ENCODE results near the gene RPRD1B. TPM values are rescaled to one million over a fixed set of nuclear protein-coding genes. Genes with fewer than 3 reads are reported as not detected.
"Not testable (repeated sequence)": the region's sequence is repeated elsewhere in the genome, so short reads cannot be mapped to it uniquely, and the experiment has no call there.

The RPRD1B gene
- total and polyA plus RNA-seq, 3 donors from 2014 or later, result 30.4 to 50.5 (median 41.9) TPM

DNA sequence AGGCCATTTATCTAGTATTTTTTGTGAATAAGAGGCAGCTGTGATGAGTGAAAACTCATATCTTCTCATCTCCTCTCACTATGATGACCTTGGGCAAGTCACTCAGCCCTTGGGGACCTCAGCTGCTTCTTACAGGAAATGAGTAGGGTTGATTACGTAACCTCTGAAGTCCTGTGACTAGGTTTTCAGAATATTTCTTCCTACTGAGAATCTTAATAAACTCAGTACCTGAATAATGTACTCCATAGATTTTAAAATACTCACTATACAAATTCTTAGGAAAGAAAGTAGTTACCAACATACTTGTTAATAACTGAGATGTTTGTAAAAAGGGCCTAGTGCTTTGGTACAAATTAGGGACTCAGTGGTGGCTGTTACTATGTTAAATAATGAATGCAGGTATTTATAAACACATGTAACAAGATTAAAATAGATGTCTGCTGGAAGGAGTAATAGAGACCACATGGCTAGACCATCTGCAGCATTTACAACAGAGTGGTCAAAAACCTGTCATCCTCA, 60.9 kb downstream of the RPRD1B start:
- Histone ChIP-seq H3K4me1 (peaks cover 17% of the 10 kb centered on the region), H3K4me3 (no peak overlapping the region), H3K27ac (no peak overlapping the region), H3K9me3 (no peaks in the 10 kb centered on the region), H3K36me3 (ENCODE audit: low read depth, missing control alignments) (no peaks in the 10 kb centered on the region), H3K27me3 (no peaks in the 10 kb centered on the region)
- intact Hi-C loops (cut with DNase I; ENCODE audit: low total_unique reads), result no loop called here
- DNase-seq, result no peak
- whole genome bisulfite sequencing, 2 donors, result 63 to 64% methylated on average over 1 of the region's 1 CpG
- TF ChIP-seq, protein P1, sequence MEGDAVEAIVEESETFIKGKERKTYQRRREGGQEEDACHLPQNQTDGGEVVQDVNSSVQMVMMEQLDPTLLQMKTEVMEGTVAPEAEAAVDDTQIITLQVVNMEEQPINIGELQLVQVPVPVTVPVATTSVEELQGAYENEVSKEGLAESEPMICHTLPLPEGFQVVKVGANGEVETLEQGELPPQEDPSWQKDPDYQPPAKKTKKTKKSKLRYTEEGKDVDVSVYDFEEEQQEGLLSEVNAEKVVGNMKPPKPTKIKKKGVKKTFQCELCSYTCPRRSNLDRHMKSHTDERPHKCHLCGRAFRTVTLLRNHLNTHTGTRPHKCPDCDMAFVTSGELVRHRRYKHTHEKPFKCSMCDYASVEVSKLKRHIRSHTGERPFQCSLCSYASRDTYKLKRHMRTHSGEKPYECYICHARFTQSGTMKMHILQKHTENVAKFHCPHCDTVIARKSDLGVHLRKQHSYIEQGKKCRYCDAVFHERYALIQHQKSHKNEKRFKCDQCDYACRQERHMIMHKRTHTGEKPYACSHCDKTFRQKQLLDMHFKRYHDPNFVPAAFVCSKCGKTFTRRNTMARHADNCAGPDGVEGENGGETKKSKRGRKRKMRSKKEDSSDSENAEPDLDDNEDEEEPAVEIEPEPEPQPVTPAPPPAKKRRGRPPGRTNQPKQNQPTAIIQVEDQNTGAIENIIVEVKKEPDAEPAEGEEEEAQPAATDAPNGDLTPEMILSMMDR (IDR thresholded peaks at IDR 0.05), result no peak
- no peak for TF ChIP-seq POLR2A (IDR thresholded peaks at IDR 0.05)

DNA sequence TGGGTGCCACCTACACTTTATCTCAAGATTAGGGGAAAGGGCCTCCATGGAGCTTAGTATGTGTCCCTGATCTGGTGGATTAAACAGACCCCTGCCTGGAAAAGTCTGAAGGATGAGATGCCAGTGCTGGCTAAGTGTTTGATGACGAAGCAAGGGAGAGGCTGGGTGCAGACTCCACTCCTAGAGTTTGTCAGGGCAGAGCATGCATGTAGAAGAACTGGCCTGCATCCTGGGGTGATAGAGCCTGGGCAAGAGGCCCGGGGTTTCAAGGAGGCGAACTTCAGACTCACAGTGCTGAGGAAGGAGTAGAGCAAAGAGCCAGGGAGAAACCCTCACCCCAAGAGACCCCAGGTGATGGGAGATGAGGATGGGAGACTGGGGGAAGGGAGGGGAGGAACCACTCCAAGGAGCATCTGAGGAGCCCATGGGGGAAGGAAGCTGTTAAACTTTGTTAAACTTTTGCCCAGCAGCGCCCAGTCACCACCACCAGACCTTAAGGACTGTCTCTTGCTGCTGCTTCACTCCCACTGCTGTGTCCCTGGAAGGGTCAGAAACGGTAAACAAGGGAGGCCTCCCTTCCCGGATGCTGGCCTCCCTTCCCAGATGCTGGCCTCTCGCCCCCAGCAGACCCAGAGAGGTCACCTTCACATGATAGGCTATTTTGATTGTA, 61.6 kb downstream of the RPRD1B start:
- WGBS, 2 donors, result 64 to 75% methylated on average over 5 to 7 of the region's 7 CpGs
- intact Hi-C loops (cut with DNase I; ENCODE audit: low total_unique reads), result no loop called here
- DNase-seq, result no peak
- H3K27me3 ChIP-seq, result no peaks in the 10 kb centered on the region
- H3K9me3 ChIP-seq, result no peaks in the 10 kb centered on the region
- peaks cover 17% of the 10 kb centered on the region for H3K4me1 ChIP-seq
- H3K4me3 ChIP-seq, result no peak overlapping the region
- TF ChIP-seq, protein P1 (IDR thresholded peaks at IDR 0.05), result no peak
- TF ChIP-seq POLR2A (IDR thresholded peaks at IDR 0.05), result no peak
- H3K36me3 ChIP-seq (ENCODE audit: low read depth, missing control alignments), result no peaks in the 10 kb centered on the region
- H3K27ac ChIP-seq, result no peak overlapping the region

DNA sequence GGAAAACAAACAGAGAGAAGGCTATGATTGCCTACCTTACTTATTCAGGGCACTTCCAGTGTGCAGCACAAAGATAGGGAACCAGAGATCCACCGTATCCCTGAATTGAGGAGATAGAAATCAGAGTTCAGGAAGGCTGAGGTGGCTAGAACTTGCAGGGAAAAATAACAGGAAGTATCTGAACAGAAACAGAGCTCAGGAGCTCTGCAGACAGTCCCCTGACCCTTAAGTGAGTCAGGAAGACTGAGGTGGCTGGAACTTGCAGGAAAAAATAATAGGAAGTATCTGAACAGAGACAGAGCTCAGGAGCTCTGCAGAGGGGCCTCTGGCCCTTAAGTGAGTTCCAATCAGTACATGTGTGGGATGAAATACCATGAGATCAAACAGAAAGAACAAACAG, 65.4 kb downstream of the RPRD1B start:
- Histone ChIP-seq H3K4me1 (peaks cover 17% of the 10 kb centered on the region), H3K27ac (no peak overlapping the region), H3K9me3 (no peaks in the 10 kb centered on the region), H3K27me3 (no peaks in the 10 kb centered on the region), H3K4me3 (no peak overlapping the region), H3K36me3 (ENCODE audit: low read depth, missing control alignments) (no peaks in the 10 kb centered on the region)
- TF ChIP-seq, protein P1 (IDR thresholded peaks at IDR 0.05), result no peak
- no peak for TF ChIP-seq POLR2A (IDR thresholded peaks at IDR 0.05)
- no peak for DNase-seq
- intact Hi-C loops (cut with DNase I; ENCODE audit: low total_unique reads), result no loop called here
- 77 to 81% methylated on average over 1 of the region's 1 CpG for WGBS, 2 donors

DNA sequence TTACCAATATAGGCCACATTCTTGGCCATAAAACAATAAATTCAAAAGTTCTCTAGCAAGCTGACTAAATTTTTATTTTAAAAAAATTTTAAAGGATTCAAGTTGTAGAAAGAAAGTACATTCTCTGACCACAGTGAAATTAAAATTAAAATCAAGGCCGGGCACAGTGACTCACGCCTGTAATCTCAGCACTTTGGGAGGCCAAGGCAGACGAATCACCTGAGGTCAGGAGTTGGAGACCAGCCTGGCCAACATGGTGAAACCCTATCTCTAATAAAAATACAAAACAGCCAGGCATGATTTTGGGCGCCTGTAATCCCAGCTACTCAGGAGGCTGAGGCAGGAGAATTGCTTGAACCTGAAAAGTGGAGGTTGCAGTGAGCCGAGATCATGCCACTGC, 68.7 kb downstream of the RPRD1B start:
- H3K27me3 ChIP-seq; intact Hi-C loops (cut with DNase I; ENCODE audit: low total_unique reads); H3K4me1 ChIP-seq; H3K36me3 ChIP-seq (ENCODE audit: low read depth, missing control alignments); DNase-seq; H3K4me3 ChIP-seq; H3K27ac ChIP-seq; H3K9me3 ChIP-seq: not testable (repeated sequence)
- WGBS, 2 donors, result 78 to 81% methylated on average over 5 of the region's 5 CpGs

DNA sequence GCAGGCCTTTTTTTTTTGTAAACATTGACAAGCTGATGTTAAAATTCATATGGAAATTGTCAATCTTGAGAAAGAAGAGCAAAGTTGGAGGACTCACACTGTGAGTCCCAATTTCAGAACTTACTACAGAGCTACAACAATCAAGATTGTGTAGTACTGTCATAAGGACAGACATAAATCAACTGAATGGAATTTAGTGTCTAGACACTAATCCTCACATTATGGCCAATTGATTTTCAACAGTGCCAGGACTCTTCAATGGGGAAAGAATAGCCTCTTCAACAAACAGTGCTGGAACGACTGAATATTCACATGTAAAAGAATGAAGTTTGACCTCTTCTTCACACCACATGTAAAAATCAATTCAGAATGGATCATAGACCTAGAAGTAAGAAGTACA, 70.7 kb downstream of the RPRD1B start:
- Histone ChIP-seq H3K4me1 (peaks cover 7% of the 10 kb centered on the region), H3K36me3 (ENCODE audit: low read depth, missing control alignments) (no peaks in the 10 kb centered on the region), H3K27me3 (no peaks in the 10 kb centered on the region), H3K27ac (no peak overlapping the region), H3K4me3 (no peak overlapping the region), H3K9me3 (no peaks in the 10 kb centered on the region)
- no peak for TF ChIP-seq POLR2A (IDR thresholded peaks at IDR 0.05)
- TF ChIP-seq, protein P1 (IDR thresholded peaks at IDR 0.05), result no peak
- DNase-seq, result no peak
- intact Hi-C loops (cut with DNase I; ENCODE audit: low total_unique reads), result no loop called here
- 58 to 64% methylated on average over 1 of the region's 1 CpG for WGBS, 2 donors
